Measurements from ENCODE around the gene KNTC1. TPM values are rescaled to one million over a fixed set of nuclear protein-coding genes. Genes with fewer than 3 reads are reported as not detected.
"Not testable (repeated sequence)": the region's sequence is repeated elsewhere in the genome, so short reads cannot be mapped to it uniquely, and the experiment has no call there.

Gene KNTC1
- total RNA-seq, 2 donors from 2014 or later: 4.1 to 5.7 TPM

GRCh38 chr12:122610911-122611310 is 83.9 kb downstream of the KNTC1 start:
- ATAC-seq (no peak), DNase-seq (no peak)
- intact Hi-C loops (cut with DNase I): no loop called here

GRCh38 chr12:122614839-122615238 is 87.8 kb downstream of the KNTC1 start:
- intact Hi-C loops (cut with DNase I): no loop called here
- no peak for DNase-seq
- ATAC-seq: no peak

- intact Hi-C loops (cut with DNase I): no loop called here
- no peak for DNase-seq
- ATAC-seq: no peak
Measured at GRCh38 chr12:122615780-122616179, 88.7 kb downstream of the KNTC1 start.

- intact Hi-C loops (cut with DNase I): no loop called here
- no peak for DNase-seq
- ATAC-seq: no peak
Measured at GRCh38 chr12:122635471-122635870, 108.4 kb downstream of the KNTC1 start.

GRCh38 chr12:122643207-122643805 is 116.3 kb downstream of the KNTC1 start:
- DNase-seq: no peak
- intact Hi-C loops (cut with DNase I): no loop called here
- no peak for ATAC-seq

GRCh38 chr12:122646517-122647217 is 119.6 kb downstream of the KNTC1 start:
- no peak for DNase-seq
- intact Hi-C loops (cut with DNase I): no loop called here
- ATAC-seq: peak in 1 of 2 donors; percentile 23

- no peak for ATAC-seq
- intact Hi-C loops (cut with DNase I): no loop called here
Measured at GRCh38 chr12:122651520-122652224, 124.6 kb downstream of the KNTC1 start.

GRCh38 chr12:122653291-122653690 is 126.2 kb downstream of the KNTC1 start:
- intact Hi-C loops (cut with DNase I); ATAC-seq; DNase-seq: not testable (repeated sequence)

More at GRCh38 chr12:122651520-122652224, 124.6 kb downstream of the KNTC1 start:
- no peak for DNase-seq

GRCh38 chr12:122656298-122656697 is 129.2 kb downstream of the KNTC1 start:
- no peak for ATAC-seq
- intact Hi-C loops (cut with DNase I): no loop called here
- DNase-seq: no peak

GRCh38 chr12:122659579-122659978 is 132.5 kb downstream of the KNTC1 start:
- intact Hi-C loops (cut with DNase I): no loop called here
- DNase-seq: no peak
- no peak for ATAC-seq

GRCh38 chr12:122661246-122661645 is 134.2 kb downstream of the KNTC1 start:
- DNase-seq: no peak
- intact Hi-C loops (cut with DNase I): no loop called here
- ATAC-seq: no peak

GRCh38 chr12:122661938-122662337 is 134.9 kb downstream of the KNTC1 start:
- ATAC-seq: no peak
- intact Hi-C loops (cut with DNase I): no loop called here
- DNase-seq: no peak

GRCh38 chr12:122665349-122665748 is 138.3 kb downstream of the KNTC1 start:
- DNase-seq (no peak), ATAC-seq (no peak)
- intact Hi-C loops (cut with DNase I): no loop called here

GRCh38 chr12:122665759-122666158 is 138.7 kb downstream of the KNTC1 start:
- intact Hi-C loops (cut with DNase I): no loop called here
- ATAC-seq: no peak
- DNase-seq: no peak

GRCh38 chr12:122668268-122668667 is 141.2 kb downstream of the KNTC1 start:
- intact Hi-C loops (cut with DNase I): no loop called here
- ATAC-seq (no peak), DNase-seq (no peak)

GRCh38 chr12:122669397-122670070 is 142.5 kb downstream of the KNTC1 start:
- DNase-seq (no peak), ATAC-seq (peak in 1 of 2 donors; percentile 49)
- intact Hi-C loops (cut with DNase I): no loop called here

- intact Hi-C loops (cut with DNase I): no loop called here
- DNase-seq (no peak), ATAC-seq (no peak)
Measured at GRCh38 chr12:122672515-122672914, 145.5 kb downstream of the KNTC1 start.

Measured in left cardiac atrium (tissue), 4 donors.